ENCODE measurements around the gene TEX51. TPM values are rescaled to one million over a fixed set of nuclear protein-coding genes. Genes with fewer than 3 reads are reported as not detected.

TEX51 gene
- total RNA-seq, 1 experiment from 2014 or later: not detected

- Histone ChIP-seq H3K9me2 (ENCODE audit: insufficient read depth) (no peaks in the 10 kb centered on the region), H3K27ac (ENCODE audit: low read depth, low read length) (no peak overlapping the region), H3K36me3 (ENCODE audit: control insufficient read depth in 1 of 2, insufficient read depth in 2 of 2, low read length in 2 of 2) (no peaks in the 10 kb centered on the region), H4K20me1 (ENCODE audit: insufficient read depth) (no peaks in the 10 kb centered on the region), H2AFZ (ENCODE audit: low read depth, low read length, poor library complexity, severe bottlenecking) (no peak overlapping the region), H3K4me1 (ENCODE audit: control insufficient read depth in 1 of 2, insufficient read depth in 2 of 2, low read length in 2 of 2) (no peaks in the 10 kb centered on the region), H3K9me3 (ENCODE audit: control insufficient read depth in 1 of 2, insufficient read depth in 1 of 2, low read depth in 1 of 2, low read length in 2 of 2) (no peaks in the 10 kb centered on the region), H3K27me3 (ENCODE audit: insufficient read depth, low read length) (peaks cover 28% of the 10 kb centered on the region), H3K4me3 (replicated peaks in 1 of 2; ENCODE audit: low read depth in 1 of 2, low read length in 2 of 2) (no peak overlapping the region), H3K9ac (ENCODE audit: low read length) (no peak overlapping the region), H3K4me2 (ENCODE audit: low read length) (no peak overlapping the region), H3K79me2 (ENCODE audit: insufficient read depth, low read length) (no peaks in the 10 kb centered on the region)
- ChIA-PET CTCF (no interaction called here), RAD21 (ENCODE audit: low non-redundant PET in 1 of 2, low total read pairs in 2 of 2, uncharacterized antibody in 2 of 2, unreplicated experiment in 2 of 2) (no interaction called here), POLR2A (no interaction called here)
- intact Hi-C loops (cut with micrococcal nuclease): no loop called here
- ATAC-seq (no peak), DNase-seq (ENCODE audit: low read depth, low spot score) (no peak)
- no peak for TF ChIP-seq ATF3 (IDR thresholded peaks at IDR 0.05)
- no peak for TF ChIP-seq POLR2A (IDR thresholded peaks at IDR 0.05; ENCODE audit: borderline replicate concordance, extremely low read depth, insufficient read depth, insufficient read length)
- no peak for TF ChIP-seq TCF7L2 (IDR thresholded peaks at IDR 0.05; ENCODE audit: borderline replicate concordance, extremely low read depth, insufficient read depth, insufficient read length)
- no peak for TF ChIP-seq RAD21 (IDR thresholded peaks at IDR 0.05; ENCODE audit: low read depth)
- no peak for TF ChIP-seq FOSL1 (IDR thresholded peaks at IDR 0.05; ENCODE audit: low read depth)
- TF ChIP-seq YY1 (IDR thresholded peaks at IDR 0.05; ENCODE audit: extremely low read depth, insufficient replicate concordance, low read depth, low read length): no peak
- TF ChIP-seq SP1 (IDR thresholded peaks at IDR 0.05; ENCODE audit: low read depth): no peak
- TF ChIP-seq EZH2phosphoT487 (IDR thresholded peaks at IDR 0.05; ENCODE audit: borderline replicate concordance): no peak
- no peak for TF ChIP-seq MAX (IDR thresholded peaks at IDR 0.05)
- TF ChIP-seq ZBTB33 (IDR thresholded peaks at IDR 0.05; ENCODE audit: extremely low read depth, insufficient replicate concordance, low read length): no peak
- no peak for TF ChIP-seq SRF (IDR thresholded peaks at IDR 0.05; ENCODE audit: low read depth)
- TF ChIP-seq CTCF (IDR thresholded peaks at IDR 0.05 in 2 of 3, conservative IDR thresholded peaks at IDR 0.05 in 1 of 3; ENCODE audit: borderline replicate concordance in 1 of 3, insufficient read depth in 1 of 3, low read depth in 2 of 3, low read length in 2 of 3): no peak
- no TSS peak for BruUV-seq (replicated peaks)
Measured at GRCh38 chr2:126849486-126849885, 49.2 kb upstream of the TEX51 start.

Measured in HCT116 (cell line).